Activated naive CD4-positive, alpha-beta T cell treated with anti-CD3 and anti-CD28 coated beads, Interleukin-2, amount 10 ng/mL, durations not matched to agents 7 days and 5 days (primary cell): ENCODE results near the gene ZFP62.
A peak's percentile ranks its signal among the peaks of the same experiment; 100 is the strongest.

ENCODE experiments used
- CTCF ChIA-PET: fragments of 350-600 bp; sonication (Branson Sonifier 250); formaldehyde crosslinking; loops from one replicate; lab custom pipeline; 2021; ENCODE audit warnings: antibody characterized with exemption; lab: Charles Lee
- DNase-seq: peaks from one replicate; pipeline ENCODE4 v3.0.0-alpha.2; 2020
- H3K27ac Mint-ChIP-seq: one replicate; pipeline ENCODE4 v1.8.0; 2021; ENCODE audit warnings: mild to moderate bottlenecking, moderate library complexity, mixed read lengths
- H3K27me3 Mint-ChIP-seq: one replicate; pipeline ENCODE4 v1.8.0; 2021; ENCODE audit warnings: mild to moderate bottlenecking, mixed read lengths
- H3K36me3 Mint-ChIP-seq: one replicate; pipeline ENCODE4 v1.8.0; 2021; ENCODE audit warnings: mixed read lengths
- H3K4me1 Mint-ChIP-seq: one replicate; pipeline ENCODE4 v1.8.0; 2021; ENCODE audit warnings: mixed read lengths
- H3K4me3 Mint-ChIP-seq: one replicate; pipeline ENCODE4 v1.8.0; 2021; ENCODE audit warnings: mild to moderate bottlenecking, moderate library complexity, mixed read lengths
- H3K9me3 Mint-ChIP-seq: one replicate; pipeline ENCODE4 v1.8.0; 2021; ENCODE audit warnings: mixed read lengths

The ZFP62 gene

GRCh38 chr5:180817893-180818674 is 43.0 kb downstream of the ZFP62 start:
- H3K4me3 Mint-ChIP-seq: no peak overlapping the region
- DNase-seq: no peak
- no peaks in the 10 kb centered on the region for H3K36me3 Mint-ChIP-seq
- CTCF ChIA-PET: interaction anchor here (0.8 kb wide), 1 partner anchor 12 kb away, joined by 4 read pairs; no protein-coding TSS in a partner anchor
- peaks cover 31% of the 10 kb centered on the region for H3K4me1 Mint-ChIP-seq
- H3K27ac Mint-ChIP-seq: no peak overlapping the region
- no peaks in the 10 kb centered on the region for H3K9me3 Mint-ChIP-seq
- H3K27me3 Mint-ChIP-seq: peaks cover 17% of the 10 kb centered on the region

- H3K9me3 Mint-ChIP-seq: no peaks in the 10 kb centered on the region
- H3K36me3 Mint-ChIP-seq: no peaks in the 10 kb centered on the region
- H3K27me3 Mint-ChIP-seq: peaks cover 13% of the 10 kb centered on the region
- CTCF ChIA-PET: interaction anchor here (1.0 to 1.2 kb wide), 2 partner anchors 13 to 25 kb away, joined by 3 to 7 read pairs; no protein-coding TSS in a partner anchor
- peak overlapping the region; percentile 47 for H3K27ac Mint-ChIP-seq
- H3K4me3 Mint-ChIP-seq: no peak overlapping the region
- DNase-seq: peak; percentile 39
- H3K4me1 Mint-ChIP-seq: peaks cover 39% of the 10 kb centered on the region
Observed at GRCh38 chr5:180816608-180817534, 44.2 kb downstream of the ZFP62 start.

- Mint-ChIP-seq H3K27me3 (peaks cover 13% of the 10 kb centered on the region), H3K4me3 (no peak overlapping the region), H3K27ac (no peak overlapping the region), H3K4me1 (peaks cover 47% of the 10 kb centered on the region), H3K9me3 (no peaks in the 10 kb centered on the region), H3K36me3 (no peaks in the 10 kb centered on the region)
- DNase-seq: no peak
- CTCF ChIA-PET: no interaction called here
Observed at GRCh38 chr5:180815293-180815917, 45.7 kb downstream of the ZFP62 start.

GRCh38 chr5:180813420-180813819 is 47.7 kb downstream of the ZFP62 start:
- Mint-ChIP-seq H3K9me3 (no peaks in the 10 kb centered on the region), H3K4me1 (peaks cover 54% of the 10 kb centered on the region), H3K4me3 (no peak overlapping the region), H3K27me3 (peaks cover 15% of the 10 kb centered on the region), H3K27ac (no peak overlapping the region), H3K36me3 (peaks cover 4% of the 10 kb centered on the region)
- no peak for DNase-seq
- CTCF ChIA-PET: interaction anchor here (0.7 to 1.7 kb wide), 4 partner anchors 12 to 46 kb away, joined by 3 to 7 read pairs (median 4); no protein-coding TSS in a partner anchor

- Mint-ChIP-seq H3K4me3 (peak overlapping the region; percentile 77), H3K27ac (peak overlapping the region; percentile 100), H3K36me3 (peaks cover 20% of the 10 kb centered on the region), H3K27me3 (peaks cover 6% of the 10 kb centered on the region), H3K4me1 (peaks cover 63% of the 10 kb centered on the region), H3K9me3 (no peaks in the 10 kb centered on the region)
- peak; percentile 24 for DNase-seq
- CTCF ChIA-PET: interaction anchor here (2.0 kb wide), 1 partner anchor 18 kb away, joined by 6 read pairs; no protein-coding TSS in a partner anchor
Observed at GRCh38 chr5:180811623-180812124, 49.4 kb downstream of the ZFP62 start.

- Mint-ChIP-seq H3K27ac (peak overlapping the region; percentile 100), H3K9me3 (no peaks in the 10 kb centered on the region), H3K36me3 (peaks cover 26% of the 10 kb centered on the region), H3K4me3 (peak overlapping the region; percentile 77), H3K27me3 (peaks cover 4% of the 10 kb centered on the region), H3K4me1 (peaks cover 65% of the 10 kb centered on the region)
- CTCF ChIA-PET: interaction anchor here (2.0 kb wide), 1 partner anchor 19 kb away, joined by 6 read pairs; no protein-coding TSS in a partner anchor
- DNase-seq: no peak
Observed at GRCh38 chr5:180810959-180811622, 50.0 kb downstream of the ZFP62 start.

GRCh38 chr5:180810210-180810958 is 50.7 kb downstream of the ZFP62 start:
- CTCF ChIA-PET: interaction anchor here (2.0 kb wide), 1 partner anchor 19 kb away, joined by 6 read pairs; no protein-coding TSS in a partner anchor
- peak overlapping the region; percentile 100 for H3K27ac Mint-ChIP-seq

GRCh38 chr5:180809403-180810209 is 51.5 kb downstream of the ZFP62 start:
- Mint-ChIP-seq H3K9me3 (no peaks in the 10 kb centered on the region), H3K36me3 (peaks cover 36% of the 10 kb centered on the region), H3K27ac (peak overlapping the region; percentile 100), H3K4me1 (peaks cover 69% of the 10 kb centered on the region), H3K4me3 (peak overlapping the region; percentile 77), H3K27me3 (peaks cover 4% of the 10 kb centered on the region)
- CTCF ChIA-PET: interaction anchor here (1.0 kb wide), 1 partner anchor 10 kb away, joined by 3 read pairs; no protein-coding TSS in a partner anchor
- peak; percentile 92 for DNase-seq

More at GRCh38 chr5:180810210-180810958, 50.7 kb downstream of the ZFP62 start:
- Mint-ChIP-seq H3K36me3 (peaks cover 29% of the 10 kb centered on the region), H3K9me3 (no peaks in the 10 kb centered on the region), H3K4me3 (peak overlapping the region; percentile 77), H3K27me3 (peaks cover 4% of the 10 kb centered on the region), H3K4me1 (peaks cover 65% of the 10 kb centered on the region)
- DNase-seq: peak; percentile 95

GRCh38 chr5:180808461-180809000 is 52.5 kb downstream of the ZFP62 start:
- peak; percentile 35 for DNase-seq
- peak overlapping the region; percentile 77 for H3K4me3 Mint-ChIP-seq
- peaks cover 73% of the 10 kb centered on the region for H3K4me1 Mint-ChIP-seq
- peaks cover 4% of the 10 kb centered on the region for H3K27me3 Mint-ChIP-seq
- H3K36me3 Mint-ChIP-seq: peaks cover 44% of the 10 kb centered on the region
- CTCF ChIA-PET: interaction anchor here (0.8 to 1.8 kb wide), 3 partner anchors 9 to 55 kb away, joined by 3 to 11 read pairs (median 3); no protein-coding TSS in a partner anchor
- H3K27ac Mint-ChIP-seq: peak overlapping the region; percentile 100
- H3K9me3 Mint-ChIP-seq: no peaks in the 10 kb centered on the region

- Mint-ChIP-seq H3K9me3 (no peaks in the 10 kb centered on the region), H3K4me1 (peaks cover 66% of the 10 kb centered on the region), H3K27me3 (peaks cover 4% of the 10 kb centered on the region), H3K4me3 (peak overlapping the region; percentile 77), H3K27ac (peak overlapping the region; percentile 100), H3K36me3 (peaks cover 48% of the 10 kb centered on the region)
- no peak for DNase-seq
- CTCF ChIA-PET: interaction anchor here (0.8 to 1.8 kb wide), 2 partner anchors 23 to 56 kb away, joined by 3 to 11 read pairs; no protein-coding TSS in a partner anchor
Observed at GRCh38 chr5:180807654-180808414, 53.2 kb downstream of the ZFP62 start.

- H3K27ac Mint-ChIP-seq: peak overlapping the region; percentile 100
- CTCF ChIA-PET: interaction anchor here (1.7 kb wide), 1 partner anchor 23 kb away, joined by 5 read pairs; no protein-coding TSS in a partner anchor
- H3K36me3 Mint-ChIP-seq: peaks cover 50% of the 10 kb centered on the region
- H3K9me3 Mint-ChIP-seq: no peaks in the 10 kb centered on the region
- peaks cover 62% of the 10 kb centered on the region for H3K4me1 Mint-ChIP-seq
- peaks cover 4% of the 10 kb centered on the region for H3K27me3 Mint-ChIP-seq
- peak overlapping the region; percentile 77 for H3K4me3 Mint-ChIP-seq
- DNase-seq: no peak
Observed at GRCh38 chr5:180807046-180807445, 54.0 kb downstream of the ZFP62 start.
